ENCODE results near the gene USP49. TPM values are rescaled to one million over a fixed set of nuclear protein-coding genes. Genes with fewer than 3 reads are reported as not detected.

The USP49 gene
- total RNA-seq, 2 experiments from 2014 or later: 9.0 to 17.8 TPM

DNA sequence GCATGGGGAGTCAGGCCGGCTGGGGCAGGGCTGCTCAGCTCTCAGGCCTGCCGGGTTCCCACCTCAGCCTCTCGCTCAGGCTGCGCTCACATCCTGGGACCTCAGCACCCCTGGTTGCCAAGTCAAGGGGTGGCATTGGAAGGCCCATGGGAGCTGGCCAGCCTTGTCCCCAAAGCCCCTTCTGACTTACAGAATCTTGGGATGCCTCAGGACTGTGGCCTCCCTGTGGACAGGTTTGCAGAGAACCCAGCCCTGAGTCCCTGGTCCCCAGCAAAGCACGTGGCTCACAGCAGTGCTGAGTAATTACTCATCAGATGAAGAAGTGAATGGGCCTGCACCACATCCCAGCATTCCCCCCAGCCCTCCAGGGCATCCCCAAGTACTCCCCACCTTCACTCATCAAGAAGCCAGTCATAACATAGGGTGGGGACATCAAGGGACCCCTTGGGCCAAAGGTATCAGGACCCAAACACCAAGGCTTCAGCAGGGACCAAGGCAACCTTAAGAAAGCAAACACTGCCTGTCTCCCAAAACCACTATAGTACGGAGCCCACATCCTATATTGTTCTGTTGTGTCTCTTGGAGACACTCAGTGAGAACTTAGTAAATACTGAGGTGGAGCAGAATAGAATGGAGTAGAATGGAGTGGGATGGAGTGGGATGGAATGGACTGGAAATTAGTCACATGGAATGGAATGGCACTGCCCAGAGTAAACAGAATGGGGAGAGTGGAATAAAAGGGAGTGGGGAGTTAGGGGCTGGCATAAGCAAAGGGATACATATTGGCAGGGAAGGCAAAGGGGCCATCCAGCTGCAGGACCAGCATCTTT is 151.6 kb downstream of the USP49 start:
- Histone ChIP-seq H3K79me2 (ENCODE audit: insufficient read depth, low read depth, low read length) (no peaks in the 10 kb centered on the region), H3K9me2 (ENCODE audit: insufficient read depth, low read length) (no peaks in the 10 kb centered on the region), H3K4me2 (ENCODE audit: low read length) (no peak overlapping the region), H2AFZ (ENCODE audit: low read length) (no peak overlapping the region), H3K27ac (ENCODE audit: low read depth, low read length, poor library complexity, severe bottlenecking) (no peak overlapping the region), H4K20me1 (ENCODE audit: insufficient read depth, low read length) (no peaks in the 10 kb centered on the region), H3K36me3 (ENCODE audit: insufficient read depth, low read length) (no peaks in the 10 kb centered on the region), H3K4me1 (ENCODE audit: insufficient read depth, low read length, poor library complexity, severe bottlenecking) (no peaks in the 10 kb centered on the region), H3K9me3 (ENCODE audit: low read length) (no peaks in the 10 kb centered on the region), H3K4me3 (ENCODE audit: low read depth, low read length, poor library complexity, severe bottlenecking) (no peak overlapping the region)
- intact Hi-C loops (cut with micrococcal nuclease; ENCODE audit: unreplicated experiment): no loop called here
- ChIA-PET POLR2A (interaction anchor here (1.1 kb wide), 1 partner anchor 38 kb away, joined by 3 read pairs; no protein-coding TSS in a partner anchor), CTCF (ENCODE audit: unreplicated experiment) (no interaction called here)
- TF ChIP-seq CTCF (conservative IDR thresholded peaks at IDR 0.05; ENCODE audit: low read length): no peak
- no peak for TF ChIP-seq EZH2phosphoT487 (IDR thresholded peaks at IDR 0.05; ENCODE audit: borderline replicate concordance, low read depth, low read length)
- DNase-seq (ENCODE audit: low spot score): no peak
- BruUV-seq (replicated peaks): no TSS peak

GRCh38 chr6:41741625-41742490 is 153.3 kb downstream of the USP49 start:
- Histone ChIP-seq H3K36me3 (ENCODE audit: insufficient read depth, low read length) (no peaks in the 10 kb centered on the region), H3K79me2 (ENCODE audit: insufficient read depth, low read depth, low read length) (no peaks in the 10 kb centered on the region), H3K4me2 (ENCODE audit: low read length) (no peak overlapping the region), H4K20me1 (ENCODE audit: insufficient read depth, low read length) (no peaks in the 10 kb centered on the region), H3K9me3 (ENCODE audit: low read length) (no peaks in the 10 kb centered on the region), H2AFZ (ENCODE audit: low read length) (no peak overlapping the region), H3K27ac (ENCODE audit: low read depth, low read length, poor library complexity, severe bottlenecking) (no peak overlapping the region), H3K4me1 (ENCODE audit: insufficient read depth, low read length, poor library complexity, severe bottlenecking) (no peaks in the 10 kb centered on the region), H3K9me2 (ENCODE audit: insufficient read depth, low read length) (no peaks in the 10 kb centered on the region), H3K4me3 (ENCODE audit: low read depth, low read length, poor library complexity, severe bottlenecking) (no peak overlapping the region)
- intact Hi-C loops (cut with micrococcal nuclease; ENCODE audit: unreplicated experiment): no loop called here
- DNase-seq (ENCODE audit: low spot score): no peak
- no peak for TF ChIP-seq CTCF (conservative IDR thresholded peaks at IDR 0.05; ENCODE audit: low read length)
- no peak for TF ChIP-seq EZH2phosphoT487 (IDR thresholded peaks at IDR 0.05; ENCODE audit: borderline replicate concordance, low read depth, low read length)
- BruUV-seq (replicated peaks): no TSS peak
- POLR2A ChIA-PET: interaction anchor here (0.7 kb wide), 1 partner anchor 298 kb away, joined by 3 read pairs; no protein-coding TSS in a partner anchor
- CTCF ChIA-PET (ENCODE audit: unreplicated experiment): no interaction called here

Measured in OCI-LY7 (cell line).